ENCODE data around the gene SCAF1. TPM values are rescaled to one million over a fixed set of nuclear protein-coding genes. Genes with fewer than 3 reads are reported as not detected.

SCAF1 gene
- total RNA-seq, 1 experiment from 2014 or later, result 46.8 TPM

DNA sequence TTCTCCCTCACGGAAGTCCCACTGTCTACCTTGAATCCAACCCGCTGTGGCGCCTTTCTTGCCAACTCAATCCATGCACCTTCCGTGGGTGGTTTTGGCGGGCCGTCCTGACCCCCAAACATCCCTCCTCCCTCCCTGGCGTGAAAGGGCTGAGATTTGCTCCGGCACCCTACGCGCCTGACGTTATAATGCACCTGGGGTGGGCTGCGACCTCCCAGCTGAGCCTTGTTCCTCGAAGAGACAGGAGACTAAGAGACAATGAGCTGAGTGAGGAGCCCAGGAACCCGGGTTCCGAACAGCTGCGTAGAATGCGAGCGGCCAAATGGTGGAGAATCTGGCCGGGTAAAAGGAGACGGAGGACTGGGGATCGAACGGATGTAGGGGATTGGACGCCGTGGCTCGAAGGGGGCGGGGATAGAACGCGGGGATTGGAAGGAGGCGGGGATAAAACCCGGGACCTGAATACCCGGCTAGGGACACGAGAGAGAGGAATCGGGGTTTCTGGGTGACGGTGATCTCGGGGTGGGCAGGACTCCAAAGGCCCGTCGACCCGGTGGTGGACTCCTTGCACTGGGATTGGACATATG is 48.7 kb downstream of the SCAF1 start, which contains the start of gene CPT1C:
Gene CPT1C, plus strand, starts transcription at position 461 of the 587 bp plus-strand sequence. CDS start 1,137 bp downstream, outside the sequence.
- H3K27ac ChIP-seq (ENCODE audit: low read length), result no peak within 1 kb of the TSS
- CTCF ChIA-PET, result interaction anchor here (0.5 to 0.7 kb wide), 3 partner anchors 12 to 75 kb away, joined by 3 to 7 read pairs (median 3); no protein-coding TSS in a partner anchor
- peaks cover 5% of the 10 kb centered on the region; the same call in 1 of the 2 replicates for H3K36me3 ChIP-seq (ENCODE audit: low read depth, low read length)
- H3K4me3 ChIP-seq (ENCODE audit: low read length), result peak within 1 kb of the TSS; percentile 82
- peak within 1 kb of the TSS; percentile 64 for H3K9ac ChIP-seq (ENCODE audit: low read length)
- TF ChIP-seq, protein P1, sequence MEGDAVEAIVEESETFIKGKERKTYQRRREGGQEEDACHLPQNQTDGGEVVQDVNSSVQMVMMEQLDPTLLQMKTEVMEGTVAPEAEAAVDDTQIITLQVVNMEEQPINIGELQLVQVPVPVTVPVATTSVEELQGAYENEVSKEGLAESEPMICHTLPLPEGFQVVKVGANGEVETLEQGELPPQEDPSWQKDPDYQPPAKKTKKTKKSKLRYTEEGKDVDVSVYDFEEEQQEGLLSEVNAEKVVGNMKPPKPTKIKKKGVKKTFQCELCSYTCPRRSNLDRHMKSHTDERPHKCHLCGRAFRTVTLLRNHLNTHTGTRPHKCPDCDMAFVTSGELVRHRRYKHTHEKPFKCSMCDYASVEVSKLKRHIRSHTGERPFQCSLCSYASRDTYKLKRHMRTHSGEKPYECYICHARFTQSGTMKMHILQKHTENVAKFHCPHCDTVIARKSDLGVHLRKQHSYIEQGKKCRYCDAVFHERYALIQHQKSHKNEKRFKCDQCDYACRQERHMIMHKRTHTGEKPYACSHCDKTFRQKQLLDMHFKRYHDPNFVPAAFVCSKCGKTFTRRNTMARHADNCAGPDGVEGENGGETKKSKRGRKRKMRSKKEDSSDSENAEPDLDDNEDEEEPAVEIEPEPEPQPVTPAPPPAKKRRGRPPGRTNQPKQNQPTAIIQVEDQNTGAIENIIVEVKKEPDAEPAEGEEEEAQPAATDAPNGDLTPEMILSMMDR (conservative IDR thresholded peaks at IDR 0.05; ENCODE audit: low read depth, low read length), result no peak
- TF ChIP-seq EZH2 (IDR thresholded peaks at IDR 0.05; ENCODE audit: low read length, unreplicated experiment) (no peak), EZH2phosphoT487 (IDR thresholded peaks at IDR 0.05; ENCODE audit: borderline replicate concordance, low read length) (no peak)
- no peaks in the 10 kb centered on the region for H3F3A ChIP-seq (ENCODE audit: low read length, unreplicated experiment)
- peaks cover 19% of the 10 kb centered on the region for H3K4me1 ChIP-seq (ENCODE audit: insufficient read depth, low read length)
- intact Hi-C loops (cut with micrococcal nuclease), result loop anchor here (2.0 to 5.0 kb wide), 2 partner anchors 76 to 117 kb away; partner anchors contain the start of gene AP2A1
- no peaks in the 10 kb centered on the region for H3K27me3 ChIP-seq (ENCODE audit: low read length)
- POLR2A ChIA-PET (ENCODE audit: unreplicated experiment), result interaction anchor here (0.6 to 0.7 kb wide), 2 partner anchors 27 to 337 kb away, joined by 3 to 17 read pairs; no protein-coding TSS in a partner anchor
- H3K9me3 ChIP-seq (ENCODE audit: low read length), result no peaks in the 10 kb centered on the region
- H2AFZ ChIP-seq (ENCODE audit: low read length), result peak within 1 kb of the TSS; percentile 85
- H3K79me2 ChIP-seq (ENCODE audit: low read length), result no peaks in the 10 kb centered on the region
- BruUV-seq (replicated peaks), result no TSS peak
- DNase-seq, result peak; percentile 90
- ATAC-seq, result peak; percentile 73
- H4K20me1 ChIP-seq (ENCODE audit: low read length), result peaks cover 4% of the 10 kb centered on the region; the same call in 1 of the 2 replicates
- H3K9me2 ChIP-seq (replicated peaks; ENCODE audit: low read length), result no peaks in the 10 kb centered on the region
- peak within 1 kb of the TSS; percentile 99 for H3K4me2 ChIP-seq (ENCODE audit: low read length)

DNA sequence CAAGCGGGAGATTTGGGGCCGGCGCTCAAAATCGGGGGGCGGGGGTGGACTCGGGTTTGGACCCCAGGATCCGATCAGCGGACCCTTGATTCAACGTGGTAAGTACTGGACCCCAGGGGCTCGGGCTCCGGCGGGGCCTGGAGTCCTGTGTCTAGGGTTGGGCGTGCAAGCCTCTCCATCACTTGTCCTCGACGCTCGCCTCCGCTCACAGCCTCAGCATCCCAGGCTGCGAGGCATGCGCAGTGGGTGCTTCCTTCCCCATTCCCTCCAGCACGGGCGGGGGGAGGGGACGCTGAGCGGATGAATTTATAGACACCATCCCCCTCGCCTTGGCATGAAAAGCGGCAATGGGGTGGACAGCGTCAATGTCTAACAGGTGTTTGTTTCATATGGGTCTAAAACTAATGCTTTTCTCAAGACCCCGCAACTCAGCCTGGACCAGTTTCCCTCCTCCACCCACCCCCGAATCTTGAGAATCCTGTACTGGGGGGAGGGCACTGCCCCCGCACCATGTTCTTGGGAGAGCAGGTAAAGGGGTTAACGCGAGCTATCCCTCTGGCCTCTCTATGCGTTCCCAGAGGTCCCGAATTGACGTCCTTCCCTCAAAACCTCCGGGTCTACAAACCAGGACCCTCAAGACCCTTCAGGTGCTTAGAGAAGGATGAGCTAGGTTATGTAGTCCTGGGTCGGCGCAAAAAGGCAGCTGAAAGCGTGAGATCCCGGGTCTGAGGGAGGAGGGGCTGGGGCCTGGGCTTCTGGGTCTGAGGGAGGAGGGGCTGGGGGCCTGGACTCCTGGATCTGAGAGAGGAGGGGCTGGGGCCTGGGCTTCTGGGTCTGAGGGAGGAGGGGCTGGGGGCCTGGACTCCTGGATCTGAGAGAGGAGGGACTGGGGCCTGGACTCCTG is 49.5 kb downstream of the SCAF1 start:
- CTCF ChIA-PET, result interaction anchor here (0.5 to 0.6 kb wide), 2 partner anchors 11 to 42 kb away, joined by 3 to 7 read pairs; no protein-coding TSS in a partner anchor
- BruUV-seq (replicated peaks), result TSS peak; percentile 32

More for the DNA sequence above, 49.5 kb downstream of the SCAF1 start:
- Histone ChIP-seq H3K4me3 (ENCODE audit: low read length) (peak overlapping the region; percentile 82), H2AFZ (ENCODE audit: low read length) (peak overlapping the region; percentile 85), H3K4me2 (ENCODE audit: low read length) (peak overlapping the region; percentile 99), H3K9ac (ENCODE audit: low read length) (peak overlapping the region; percentile 64; the same call in 1 of the 2 replicates), H3K27ac (ENCODE audit: low read length) (no peak overlapping the region), H3K79me2 (ENCODE audit: low read length) (no peaks in the 10 kb centered on the region), H3K9me3 (ENCODE audit: low read length) (no peaks in the 10 kb centered on the region), H3K9me2 (replicated peaks; ENCODE audit: low read length) (no peaks in the 10 kb centered on the region), H3K36me3 (ENCODE audit: low read depth, low read length) (no peaks in the 10 kb centered on the region; the same call in 1 of the 2 replicates), H4K20me1 (ENCODE audit: low read length) (peaks cover 4% of the 10 kb centered on the region; the same call in 1 of the 2 replicates), H3F3A (ENCODE audit: low read length, unreplicated experiment) (no peaks in the 10 kb centered on the region), H3K4me1 (ENCODE audit: insufficient read depth, low read length) (peaks cover 19% of the 10 kb centered on the region), H3K27me3 (ENCODE audit: low read length) (no peaks in the 10 kb centered on the region)
- intact Hi-C loops (cut with micrococcal nuclease), result loop anchor here (2.0 to 5.0 kb wide), 2 partner anchors 75 to 116 kb away; partner anchors contain the start of gene AP2A1
- DNase-seq, result peak; percentile 64
- TF ChIP-seq EZH2 (IDR thresholded peaks at IDR 0.05; ENCODE audit: low read length, unreplicated experiment), result no peak
- TF ChIP-seq, protein P1 (conservative IDR thresholded peaks at IDR 0.05; ENCODE audit: low read depth, low read length), result no peak
- no peak for TF ChIP-seq EZH2phosphoT487 (IDR thresholded peaks at IDR 0.05; ENCODE audit: borderline replicate concordance, low read length)
- peak; percentile 19 for ATAC-seq
- POLR2A ChIA-PET (ENCODE audit: unreplicated experiment), result interaction anchor here (0.7 kb wide), 1 partner anchor 27 kb away, joined by 3 read pairs; no protein-coding TSS in a partner anchor

All from PC-3 (cell line).